ENCODE data around the gene SAP30L.

SAP30L gene

GRCh38 chr5:154419236-154419635, 26.6 kb upstream of the SAP30L start:
- no peaks in the 10 kb centered on the region for H3K9me3 ChIP-seq
- no peak for TF ChIP-seq CTCF (IDR thresholded peaks at IDR 0.05)
- H3K4me3 ChIP-seq (ENCODE audit: low read depth in 1 of 2, low read length in 1 of 2) = no peak overlapping the region
- H3K4me1 ChIP-seq (ENCODE audit: control insufficient read depth in 1 of 2, insufficient read depth in 1 of 2, low read depth in 1 of 2, low read length in 1 of 2) = no peaks in the 10 kb centered on the region
- peaks cover 71% of the 10 kb centered on the region for H3K36me3 ChIP-seq
- H3K27ac ChIP-seq = no peak overlapping the region
- H3K27me3 ChIP-seq = no peaks in the 10 kb centered on the region

- Histone ChIP-seq H3K27me3 (no peaks in the 10 kb centered on the region), H3K36me3 (peaks cover 50% of the 10 kb centered on the region), H3K9me3 (no peaks in the 10 kb centered on the region), H3K4me3 (ENCODE audit: low read depth in 1 of 2, low read length in 1 of 2) (no peak overlapping the region), H3K4me1 (ENCODE audit: control insufficient read depth in 1 of 2, insufficient read depth in 1 of 2, low read depth in 1 of 2, low read length in 1 of 2) (no peaks in the 10 kb centered on the region), H3K27ac (no peak overlapping the region)
- no peak for TF ChIP-seq CTCF (IDR thresholded peaks at IDR 0.05)
Measured at GRCh38 chr5:154421868-154422267, 23.9 kb upstream of the SAP30L start.

GRCh38 chr5:154422298-154422697, 23.5 kb upstream of the SAP30L start:
- H3K9me3 ChIP-seq = no peaks in the 10 kb centered on the region
- H3K36me3 ChIP-seq = peaks cover 46% of the 10 kb centered on the region
- no peaks in the 10 kb centered on the region for H3K4me1 ChIP-seq (ENCODE audit: control insufficient read depth in 1 of 2, insufficient read depth in 1 of 2, low read depth in 1 of 2, low read length in 1 of 2)
- no peaks in the 10 kb centered on the region for H3K27me3 ChIP-seq
- no peak for TF ChIP-seq CTCF (IDR thresholded peaks at IDR 0.05)
- no peak overlapping the region for H3K4me3 ChIP-seq (ENCODE audit: low read depth in 1 of 2, low read length in 1 of 2)
- H3K27ac ChIP-seq = no peak overlapping the region

- H3K27me3 ChIP-seq = no peaks in the 10 kb centered on the region
- TF ChIP-seq CTCF (IDR thresholded peaks at IDR 0.05) = no peak
- no peaks in the 10 kb centered on the region for H3K9me3 ChIP-seq
- H3K4me1 ChIP-seq (ENCODE audit: control insufficient read depth in 1 of 2, insufficient read depth in 1 of 2, low read depth in 1 of 2, low read length in 1 of 2) = no peaks in the 10 kb centered on the region
- H3K36me3 ChIP-seq = peaks cover 4% of the 10 kb centered on the region
- no peak overlapping the region for H3K27ac ChIP-seq
- H3K4me3 ChIP-seq (ENCODE audit: low read depth in 1 of 2, low read length in 1 of 2) = no peak overlapping the region
Measured at GRCh38 chr5:154428208-154428607, 17.6 kb upstream of the SAP30L start.

GRCh38 chr5:154429341-154429740, 16.5 kb upstream of the SAP30L start:
- Histone ChIP-seq H3K27me3 (no peaks in the 10 kb centered on the region), H3K27ac (no peak overlapping the region), H3K4me1 (ENCODE audit: control insufficient read depth in 1 of 2, insufficient read depth in 1 of 2, low read depth in 1 of 2, low read length in 1 of 2) (no peaks in the 10 kb centered on the region), H3K4me3 (ENCODE audit: low read depth in 1 of 2, low read length in 1 of 2) (no peak overlapping the region), H3K9me3 (no peaks in the 10 kb centered on the region), H3K36me3 (peaks cover 11% of the 10 kb centered on the region)
- no peak for TF ChIP-seq CTCF (IDR thresholded peaks at IDR 0.05)

- Histone ChIP-seq H3K36me3 (peaks cover 22% of the 10 kb centered on the region), H3K9me3 (no peaks in the 10 kb centered on the region), H3K27me3 (no peaks in the 10 kb centered on the region), H3K4me1 (ENCODE audit: control insufficient read depth in 1 of 2, insufficient read depth in 1 of 2, low read depth in 1 of 2, low read length in 1 of 2) (no peaks in the 10 kb centered on the region), H3K27ac (no peak overlapping the region), H3K4me3 (ENCODE audit: low read depth in 1 of 2, low read length in 1 of 2) (no peak overlapping the region)
- TF ChIP-seq CTCF (IDR thresholded peaks at IDR 0.05) = no peak
Measured at GRCh38 chr5:154430466-154430865, 15.3 kb upstream of the SAP30L start.

Data from neutrophil (primary cell).